Gastroesophageal sphincter (tissue), 4 donors: ENCODE data around the gene HAUS2. TPM values are rescaled to one million over a fixed set of nuclear protein-coding genes. Genes with fewer than 3 reads are reported as not detected.
"Not testable (repeated sequence)": the region's sequence is repeated elsewhere in the genome, so short reads cannot be mapped to it uniquely, and the experiment has no call there.

Source experiments
- ATAC-seq: fragments of 150-250 bp; one replicate; pipeline ENCODE4 v1.9.1; 2016; ENCODE audit warnings: mild to moderate bottlenecking, moderate library complexity
- H3K27ac ChIP-seq, 4 donors: fragments of 200-600 bp; sonication (generic) in 3 of 4; 1 replicate in 3 of 4; 2 replicates in 1 of 4; pipeline ENCODE4 v1.5.1; 2016 to 2019
- H3K27me3 ChIP-seq: fragments of 200-600 bp; sonication (generic); one replicate; pipeline ENCODE4 v1.5.1; 2019
- H3K36me3 ChIP-seq, 2 donors: fragments of 200-600 bp; sonication (generic); one replicate each; pipeline ENCODE4 v1.5.1; 2019; ENCODE audit warnings: control low read depth in 1 of 2
- H3K4me1 ChIP-seq, 3 donors: fragments of 200-600 bp; sonication (generic); 1 replicate in 2 of 3; 2 replicates in 1 of 3; pipeline ENCODE4 v1.5.1; 2016 to 2019; ENCODE audit warnings: control low read depth in 2 of 3
- H3K4me3 ChIP-seq, 2 donors: fragments of 200-600 bp; sonication (generic); one replicate each; pipeline ENCODE4 v1.5.1; 2019; ENCODE audit warnings: mild to moderate bottlenecking in 1 of 2, moderate library complexity in 1 of 2
- H3K9me3 ChIP-seq, 3 donors: fragments of 200-600 bp; sonication (generic); one replicate each; pipeline ENCODE4 v1.5.1; 2017 to 2019; ENCODE audit warnings: control low read depth in 2 of 3
- CTCF ChIP-seq, 4 experiments: fragments of 200-600 bp in 2 of 4; fragments of 450-650 bp in 2 of 4; sonication (generic) in 1 of 4; IDR thresholded peaks; one replicate each; pipeline ENCODE4 v1.5.1; 2017 to 2019; ENCODE audit warnings: antibody characterized with exemption in 4 of 4, mild to moderate bottlenecking in 2 of 4, moderate library complexity in 2 of 4
- EP300 ChIP-seq: sonication (generic); formaldehyde crosslinking; IDR thresholded peaks from one replicate; pipeline ENCODE4 v1.6.1; 2017; ENCODE audit warnings: antibody characterized with exemption, mild to moderate bottlenecking
- POLR2A ChIP-seq, 2 donors: fragments of 450-650 bp; IDR thresholded peaks; one replicate each; pipeline ENCODE4 v1.6.1; 2017; ENCODE audit warnings: antibody characterized with exemption in 2 of 2, mild to moderate bottlenecking in 2 of 2, moderate library complexity in 1 of 2
- POLR2AphosphoS5 ChIP-seq: sonication (generic); formaldehyde crosslinking; IDR thresholded peaks from one replicate; pipeline ENCODE4 v1.6.1; 2017; ENCODE audit warnings: antibody characterized with exemption
- WGBS, 2 donors: methylation state at CpG; one replicate each; pipeline ENCODE4 v1.1.5; 2018; ENCODE audit warnings: low coverage in 1 of 2; 5-methylcytosine and 5-hydroxymethylcytosine counted together
- total RNA-seq, 4 donors: library from RNA; depleted of rRNA; stranded (reverse); fragments of >200 nt; gene quantifications; one replicate each; pipeline ENCODE4 v1.1.0, GENCODE V29; 2016

Gene HAUS2
- total RNA-seq, 4 donors from 2014 or later: 15.3 to 42.2 (median 32.3) TPM

- Histone ChIP-seq H3K4me3 (no peak overlapping the region), H3K4me1 (peaks cover 11 to 87% (median 16%) of the 10 kb centered on the region in 3 donors), H3K36me3 (peaks cover 0 to 26% of the 10 kb centered on the region in 2 donors), H3K27me3 (no peaks in the 10 kb centered on the region), H3K27ac (peak overlapping the region in 3 of 4 donors; percentile 22 to 77 (median 56)), H3K9me3 (no peaks in the 10 kb centered on the region)
- ATAC-seq: no peak
- WGBS, 2 donors: 48 to 76% methylated on average over 2 to 6 of the region's 10 CpGs
- peak; percentile 8 to 41 (median 32) for TF ChIP-seq CTCF (IDR thresholded peaks at IDR 0.05)
- no peak for TF ChIP-seq EP300
These were observed 42.7 kb downstream of the HAUS2 start for GRCh38 chr15:42591238-42591934.

GRCh38 chr15:42592716-42593115 lies 44.1 kb downstream of the HAUS2 start:
- ATAC-seq: peak; percentile 7
- 52 to 79% methylated on average over 3 of the region's 3 CpGs for WGBS, 2 donors
- peaks cover 11 to 92% (median 24%) of the 10 kb centered on the region in 3 donors for H3K4me1 ChIP-seq
- no peaks in the 10 kb centered on the region for H3K27me3 ChIP-seq
- peak overlapping the region in 1 of 2 donors; percentile 0 for H3K4me3 ChIP-seq
- H3K27ac ChIP-seq: peak overlapping the region; percentile 61 to 81 (median 78)
- H3K9me3 ChIP-seq: no peaks in the 10 kb centered on the region
- TF ChIP-seq POLR2A (IDR thresholded peaks at IDR 0.05) (no peak), POLR2AphosphoS5 (no peak), EP300 (no peak)
- peaks cover 0 to 13% of the 10 kb centered on the region in 2 donors for H3K36me3 ChIP-seq

- no peaks in the 10 kb centered on the region for H3K27me3 ChIP-seq
- ATAC-seq: peak; percentile 86
- peak overlapping the region in 1 of 2 donors; percentile 0 for H3K4me3 ChIP-seq
- no peak for TF ChIP-seq EP300
- no peak for TF ChIP-seq CTCF (IDR thresholded peaks at IDR 0.05)
- no peak for TF ChIP-seq POLR2A (IDR thresholded peaks at IDR 0.05)
- TF ChIP-seq POLR2AphosphoS5: no peak
- no peaks in the 10 kb centered on the region for H3K9me3 ChIP-seq
- H3K36me3 ChIP-seq: peaks cover 0 to 11% of the 10 kb centered on the region in 2 donors
- peaks cover 11 to 92% (median 24%) of the 10 kb centered on the region in 3 donors for H3K4me1 ChIP-seq
- peak overlapping the region; percentile 61 to 81 (median 78) for H3K27ac ChIP-seq
- WGBS, 2 donors: 19 to 26% methylated on average over 4 of the region's 4 CpGs
These were observed 44.5 kb downstream of the HAUS2 start for GRCh38 chr15:42593143-42593542.

GRCh38 chr15:42594095-42594494 lies 45.5 kb downstream of the HAUS2 start:
- Histone ChIP-seq H3K9me3 (no peaks in the 10 kb centered on the region), H3K36me3 (peaks cover 0 to 11% of the 10 kb centered on the region in 2 donors), H3K4me1 (peaks cover 11 to 91% (median 24%) of the 10 kb centered on the region in 3 donors), H3K27me3 (no peaks in the 10 kb centered on the region), H3K27ac (peak overlapping the region in 3 of 4 donors; percentile 65 to 81 (median 77)), H3K4me3 (no peak overlapping the region)
- TF ChIP-seq EP300 (no peak), POLR2AphosphoS5 (no peak), CTCF (IDR thresholded peaks at IDR 0.05) (no peak), POLR2A (IDR thresholded peaks at IDR 0.05) (no peak)
- no peak for ATAC-seq
- WGBS, 2 donors: 45 to 60% methylated on average over 4 to 5 of the region's 5 CpGs

GRCh38 chr15:42595626-42596240 lies 47.1 kb downstream of the HAUS2 start:
- WGBS, 2 donors: 10 to 13% methylated on average over 4 of the region's 4 CpGs
- TF ChIP-seq CTCF (IDR thresholded peaks at IDR 0.05) (no peak), EP300 (no peak), POLR2A (IDR thresholded peaks at IDR 0.05) (no peak), POLR2AphosphoS5 (no peak)
- H3K27me3 ChIP-seq: no peaks in the 10 kb centered on the region
- H3K4me1 ChIP-seq: peaks cover 11 to 87% (median 24%) of the 10 kb centered on the region in 3 donors
- ATAC-seq: no peak
- H3K4me3 ChIP-seq: no peak overlapping the region
- H3K36me3 ChIP-seq: peaks cover 0 to under 1% of the 10 kb centered on the region in 2 donors
- no peaks in the 10 kb centered on the region for H3K9me3 ChIP-seq
- peak overlapping the region; percentile 34 to 81 (median 72) for H3K27ac ChIP-seq

- not testable (repeated sequence) for H3K27ac ChIP-seq, ATAC-seq, H3K4me3 ChIP-seq, H3K27me3 ChIP-seq, H3K9me3 ChIP-seq
- WGBS, 2 donors: 93 to 94% methylated on average over 3 to 5 of the region's 30 CpGs
- H3K36me3 ChIP-seq: peaks cover 0 to 12% of the 10 kb centered on the region in 2 donors
- peaks cover 7 to 77% (median 22%) of the 10 kb centered on the region in 3 donors for H3K4me1 ChIP-seq
These were observed 52.7 kb downstream of the HAUS2 start for GRCh38 chr15:42601316-42601715.
